K562 (cell line): Measurements from ENCODE around the gene FKBP2. TPM values are rescaled to one million over a fixed set of nuclear protein-coding genes. Genes with fewer than 3 reads are reported as not detected.
A peak's percentile ranks its signal among the peaks of the same experiment; 100 is the strongest.

Source experiments
- CBFA2T3 ChIP-seq: fragments of 450-650 bp; IDR thresholded peaks from 2 replicates; pipeline ENCODE4 v1.6.1; 2017
- ETV6 ChIP-seq, 3 experiments: fragments of 150-350 bp in 1 of 3; sonication (generic) in 1 of 3; formaldehyde crosslinking in 1 of 3; IDR thresholded peaks; 2 replicates each; pipeline versions ENCODE4 v1.6.1 to v1.8.0; 2014 to 2022; ENCODE audit warnings: borderline replicate concordance in 2 of 3, low read depth in 2 of 3, antibody characterized with exemption in 1 of 3, low read length in 1 of 3, mild to moderate bottlenecking in 1 of 3, missing genetic modification reagents in 1 of 3
- GABPB2 ChIP-seq: fragments of 250-450 bp; sonication (Bioruptor Pico); conservative IDR thresholded peaks from 2 replicates; pipeline ENCODE4 v1.5.1; 2021; ENCODE audit warnings: mild to moderate bottlenecking
- GTF2F1 ChIP-seq: IDR thresholded peaks from 2 replicates; pipeline ENCODE4 v1.6.1; 2011; ENCODE audit warnings: low read depth, low read length, improper control_type of control experiment
- MED1 ChIP-seq: sonication (generic); formaldehyde crosslinking; IDR thresholded peaks from 2 replicates; pipeline ENCODE4 v1.8.1; 2023; ENCODE audit warnings: missing genetic modification reagents, borderline replicate concordance
- RCOR1 ChIP-seq, 2 experiments: IDR thresholded peaks; 2 replicates each; pipeline ENCODE4 v1.6.1; 2012; ENCODE audit warnings: low read depth in 2 of 2, low read length in 2 of 2, borderline replicate concordance in 1 of 2, improper control_type of control experiment in 1 of 2
- TAF7 ChIP-seq: fragments of 450-650 bp; IDR thresholded peaks from 2 replicates; pipeline ENCODE4 v1.6.1; 2016; ENCODE audit warnings: missing genetic modification characterization, missing compliant biosample characterization
- YBX1 ChIP-seq: fragments of 450-650 bp; IDR thresholded peaks from 2 replicates; pipeline ENCODE4 v1.7.1; 2016; ENCODE audit warnings: mild to moderate bottlenecking
- ZNF134 ChIP-seq: fragments of 250-450 bp; sonication (Bioruptor Pico); conservative IDR thresholded peaks from 2 replicates; pipeline ENCODE4 v1.4.0; 2020
- ZNF143 ChIP-seq: sonication (generic); formaldehyde crosslinking; IDR thresholded peaks from 2 replicates; pipeline ENCODE4 v1.9.0; 2022; ENCODE audit warnings: mild to moderate bottlenecking, missing genetic modification reagents
- ZNF217 ChIP-seq: sonication (generic); formaldehyde crosslinking; IDR thresholded peaks from 2 replicates; pipeline ENCODE4 v1.8.0; 2022; ENCODE audit warnings: mild to moderate bottlenecking, missing genetic modification reagents
- polyA plus RNA-seq, 8 experiments: library from polyadenylated mRNA; depleted of rRNA in 4 of 8; stranded (reverse) in 5 of 8; unstranded in 3 of 8; fragments of >200 nt; fragmentation: Nextera tagmentation in 2 of 8; fragmentation: Illumina TruSeq in 1 of 8; extraction: Ambion mirVana in 2 of 8; extraction: Trizol in 1 of 8; gene quantifications; 2 replicates each; pipeline versions ENCODE4 v1.2.1 to v1.2.3, GENCODE V29; 2011 to 2014; ENCODE audit warnings: inconsistent platforms in 1 of 8, missing spikeins in 1 of 8
- total RNA-seq, 7 experiments: library from RNA; depleted of rRNA in 6 of 7; stranded (reverse); fragments of >200 nt in 6 of 7; fragmentation: Illumina TruSeq in 2 of 7; extraction: Trizol in 2 of 7; gene quantifications; 2 replicates each; pipeline versions ENCODE4 v1.2.1 to v1.2.3, GENCODE V29; 2011 to 2021; ENCODE audit warnings: low replicate concordance in 1 of 7
- TF ChIP-seq, protein P1 (sequence below), 2 experiments: fragments of 450-650 bp; IDR thresholded peaks; 2 replicates each; pipeline ENCODE4 v1.6.1; 2016; ENCODE audit warnings: mild to moderate bottlenecking in 2 of 2, borderline replicate concordance in 1 of 2, low read depth in 1 of 2, moderate library complexity in 1 of 2
- TF ChIP-seq, protein P2 (sequence below): sonication (generic); formaldehyde crosslinking; IDR thresholded peaks from 2 replicates; pipeline ENCODE4 v1.4.0; 2020; ENCODE audit warnings: mild to moderate bottlenecking, missing genetic modification reagents
- TF ChIP-seq, protein P3 (sequence below), 2 experiments: fragments of 200-800 bp in 1 of 2; sonication (Bioruptor generic) in 1 of 2; sonication (generic) in 1 of 2; formaldehyde crosslinking in 1 of 2; IDR thresholded peaks in 1 of 2; conservative IDR thresholded peaks in 1 of 2; 2 replicates each; pipeline versions ENCODE4 v1.5.0 to v1.6.1; 2016 to 2020; ENCODE audit warnings: missing compliant biosample characterization in 1 of 2, missing genetic modification characterization in 1 of 2, missing genetic modification reagents in 1 of 2

Gene FKBP2
- total and polyA plus RNA-seq, 9 of the 15 experiments (the other 6 are each of a cell fraction or from before 2014, with no cell fraction given), result 3.5 to 151 (median 58.1) TPM

DNA sequence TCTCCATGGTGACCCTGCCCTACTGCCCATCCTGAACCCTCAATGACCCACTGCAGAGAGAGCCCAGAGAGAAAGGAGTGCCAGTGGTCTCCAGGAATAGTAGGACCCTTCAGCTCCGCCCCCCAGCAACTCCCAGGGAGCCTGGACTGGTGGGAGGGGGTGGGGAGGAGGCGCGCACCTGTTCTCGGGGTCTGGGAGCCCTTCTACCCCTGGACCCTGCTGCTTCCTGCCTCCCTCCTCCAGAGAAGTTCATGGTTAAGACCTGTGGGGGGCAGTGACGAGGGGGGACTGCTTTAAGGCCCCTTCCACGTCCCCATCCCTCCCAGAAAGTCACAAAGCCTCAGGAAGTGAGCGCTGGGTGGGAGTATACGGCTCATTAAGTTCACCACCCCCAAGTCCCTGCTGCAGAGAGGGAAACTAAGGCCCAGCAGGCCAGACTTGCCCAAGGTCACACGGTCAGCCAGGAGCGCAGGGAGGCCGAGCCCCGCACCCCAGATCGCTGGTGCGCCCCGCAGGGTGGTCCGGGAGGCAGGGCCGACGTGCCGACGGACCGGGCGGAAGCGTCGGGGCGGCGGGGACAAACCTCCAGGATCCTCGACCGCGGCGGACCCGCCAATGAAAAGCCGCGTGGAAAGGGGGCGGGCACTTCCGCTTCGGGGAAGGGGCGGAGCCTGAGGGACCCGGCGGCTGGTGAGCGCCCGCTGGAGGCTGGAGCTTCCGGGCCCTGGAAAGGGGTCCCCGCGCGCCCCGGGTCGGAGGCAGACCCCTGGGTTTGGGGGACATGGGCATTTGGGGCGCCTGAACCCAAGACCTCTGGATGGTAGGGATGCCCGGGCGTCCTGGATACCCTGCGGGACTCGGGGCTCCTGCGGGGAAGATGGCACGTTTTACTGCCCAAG lies 15.0 kb upstream of the FKBP2 start, which contains the start of the genes NUDT22 and TRPT1 (continued):
- TF ChIP-seq GTF2F1 (no peak), ZNF134 (CRISPR knock-in tag) (no peak), CBFA2T3 (no peak), ETV6 (IDR thresholded peaks at IDR 0.05; ENCODE audit: borderline replicate concordance in 1 of 2, low read depth in 2 of 2, low read length in 1 of 2) (peak in 1 of 2 experiments; percentile 45; a peak in 1 of 4 replicates), ETV6 (CRISPR knock-in tag; IDR thresholded peaks at IDR 0.05; ENCODE audit: borderline replicate concordance) (no peak), ZNF143 (CRISPR knock-in tag) (0 out of 2 replicates have a peak, but pooled peaks have one; percentile 38), YBX1 (no peak), RCOR1 (IDR thresholded peaks at IDR 0.05; ENCODE audit: borderline replicate concordance in 1 of 2, low read depth in 2 of 2, low read length in 2 of 2) (no peak), GABPB2 (CRISPR knock-in tag) (no peak), MED1 (CRISPR knock-in tag) (no peak), ZNF217 (CRISPR knock-in tag) (no peak), TAF7 (tag) (no peak)
- TF ChIP-seq, protein P1, sequence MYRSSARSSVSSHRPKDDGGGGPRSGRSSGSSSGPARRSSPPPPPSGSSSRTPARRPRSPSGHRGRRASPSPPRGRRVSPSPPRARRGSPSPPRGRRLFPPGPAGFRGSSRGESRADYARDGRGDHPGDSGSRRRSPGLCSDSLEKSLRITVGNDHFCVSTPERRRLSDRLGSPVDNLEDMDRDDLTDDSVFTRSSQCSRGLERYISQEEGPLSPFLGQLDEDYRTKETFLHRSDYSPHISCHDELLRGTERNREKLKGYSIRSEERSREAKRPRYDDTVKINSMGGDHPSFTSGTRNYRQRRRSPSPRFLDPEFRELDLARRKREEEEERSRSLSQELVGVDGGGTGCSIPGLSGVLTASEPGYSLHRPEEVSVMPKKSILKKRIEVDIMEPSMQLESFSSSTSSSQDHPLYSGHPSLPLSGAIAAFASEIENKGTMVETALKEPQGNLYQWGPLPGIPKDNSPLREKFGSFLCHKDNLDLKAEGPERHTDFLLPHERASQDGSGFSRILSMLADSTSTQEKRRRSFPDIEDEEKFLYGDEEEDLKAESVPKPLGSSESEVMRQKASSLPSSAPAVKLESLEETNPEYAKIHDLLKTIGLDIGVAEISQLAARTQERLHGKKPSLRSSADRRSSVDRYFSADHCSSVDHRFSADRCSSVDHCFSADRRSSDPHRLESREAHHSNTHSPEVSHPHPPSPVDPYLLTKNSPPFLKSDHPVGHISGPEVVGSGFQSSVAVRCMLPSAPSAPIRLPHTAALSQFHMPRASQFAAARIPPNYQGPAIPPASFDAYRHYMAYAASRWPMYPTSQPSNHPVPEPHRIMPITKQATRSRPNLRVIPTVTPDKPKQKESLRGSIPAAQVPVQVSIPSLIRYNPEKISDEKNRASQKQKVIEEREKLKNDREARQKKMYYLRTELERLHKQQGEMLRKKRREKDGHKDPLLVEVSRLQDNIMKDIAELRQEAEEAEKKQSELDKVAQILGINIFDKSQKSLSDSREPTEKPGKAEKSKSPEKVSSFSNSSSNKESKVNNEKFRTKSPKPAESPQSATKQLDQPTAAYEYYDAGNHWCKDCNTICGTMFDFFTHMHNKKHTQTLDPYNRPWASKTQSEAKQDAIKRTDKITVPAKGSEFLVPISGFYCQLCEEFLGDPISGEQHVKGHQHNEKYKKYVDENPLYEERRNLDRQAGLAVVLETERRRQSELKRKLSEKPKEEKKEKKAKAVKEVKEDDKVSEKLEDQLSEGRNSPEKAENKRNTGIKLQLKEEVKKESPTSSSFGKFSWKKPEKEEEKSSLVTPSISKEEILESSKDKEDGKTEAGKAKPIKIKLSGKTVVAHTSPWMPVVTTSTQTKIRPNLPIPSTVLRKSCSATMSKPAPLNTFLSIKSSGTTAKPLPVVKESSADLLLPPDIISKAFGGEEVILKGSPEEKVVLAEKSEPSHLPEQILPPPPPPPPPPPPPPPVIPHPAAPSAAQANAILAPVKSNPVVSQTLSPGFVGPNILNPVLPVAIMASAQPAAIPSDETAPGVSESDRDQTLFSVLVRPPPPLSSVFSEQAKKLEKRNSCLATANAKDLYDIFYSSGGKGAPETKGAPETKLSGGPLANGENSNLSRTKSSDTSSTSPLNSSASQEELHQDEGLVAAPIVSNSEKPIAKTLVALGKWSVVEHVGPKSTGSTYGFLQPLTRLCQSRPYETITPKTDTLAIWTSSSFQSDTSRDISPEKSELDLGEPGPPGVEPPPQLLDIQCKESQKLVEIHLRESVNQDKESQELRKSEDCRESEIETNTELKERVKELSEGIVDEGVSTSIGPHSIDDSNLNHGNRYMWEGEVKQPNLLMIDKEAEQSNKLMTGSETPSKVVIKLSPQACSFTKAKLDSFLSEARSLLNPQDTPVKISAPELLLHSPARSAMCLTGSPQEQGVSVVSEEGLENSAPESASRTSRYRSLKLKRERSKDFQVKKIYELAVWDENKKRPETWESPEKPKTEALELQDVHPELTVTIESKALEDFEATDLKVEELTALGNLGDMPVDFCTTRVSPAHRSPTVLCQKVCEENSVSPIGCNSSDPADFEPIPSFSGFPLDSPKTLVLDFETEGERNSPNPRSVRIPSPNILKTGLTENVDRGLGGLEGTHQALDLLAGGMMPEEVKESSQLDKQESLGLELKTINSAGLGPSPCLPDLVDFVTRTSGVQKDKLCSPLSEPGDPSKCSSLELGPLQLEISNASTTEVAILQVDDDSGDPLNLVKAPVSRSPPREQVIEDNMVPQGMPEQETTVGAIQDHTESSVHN (IDR thresholded peaks at IDR 0.05; ENCODE audit: borderline replicate concordance in 1 of 2, low read depth in 1 of 2), result no peak
- TF ChIP-seq, protein P2, sequence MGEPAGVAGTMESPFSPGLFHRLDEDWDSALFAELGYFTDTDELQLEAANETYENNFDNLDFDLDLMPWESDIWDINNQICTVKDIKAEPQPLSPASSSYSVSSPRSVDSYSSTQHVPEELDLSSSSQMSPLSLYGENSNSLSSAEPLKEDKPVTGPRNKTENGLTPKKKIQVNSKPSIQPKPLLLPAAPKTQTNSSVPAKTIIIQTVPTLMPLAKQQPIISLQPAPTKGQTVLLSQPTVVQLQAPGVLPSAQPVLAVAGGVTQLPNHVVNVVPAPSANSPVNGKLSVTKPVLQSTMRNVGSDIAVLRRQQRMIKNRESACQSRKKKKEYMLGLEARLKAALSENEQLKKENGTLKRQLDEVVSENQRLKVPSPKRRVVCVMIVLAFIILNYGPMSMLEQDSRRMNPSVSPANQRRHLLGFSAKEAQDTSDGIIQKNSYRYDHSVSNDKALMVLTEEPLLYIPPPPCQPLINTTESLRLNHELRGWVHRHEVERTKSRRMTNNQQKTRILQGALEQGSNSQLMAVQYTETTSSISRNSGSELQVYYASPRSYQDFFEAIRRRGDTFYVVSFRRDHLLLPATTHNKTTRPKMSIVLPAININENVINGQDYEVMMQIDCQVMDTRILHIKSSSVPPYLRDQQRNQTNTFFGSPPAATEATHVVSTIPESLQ (CRISPR knock-in tag), result peak; percentile 36; the same call in 1 of the 2 replicates
- TF ChIP-seq, protein P3, sequence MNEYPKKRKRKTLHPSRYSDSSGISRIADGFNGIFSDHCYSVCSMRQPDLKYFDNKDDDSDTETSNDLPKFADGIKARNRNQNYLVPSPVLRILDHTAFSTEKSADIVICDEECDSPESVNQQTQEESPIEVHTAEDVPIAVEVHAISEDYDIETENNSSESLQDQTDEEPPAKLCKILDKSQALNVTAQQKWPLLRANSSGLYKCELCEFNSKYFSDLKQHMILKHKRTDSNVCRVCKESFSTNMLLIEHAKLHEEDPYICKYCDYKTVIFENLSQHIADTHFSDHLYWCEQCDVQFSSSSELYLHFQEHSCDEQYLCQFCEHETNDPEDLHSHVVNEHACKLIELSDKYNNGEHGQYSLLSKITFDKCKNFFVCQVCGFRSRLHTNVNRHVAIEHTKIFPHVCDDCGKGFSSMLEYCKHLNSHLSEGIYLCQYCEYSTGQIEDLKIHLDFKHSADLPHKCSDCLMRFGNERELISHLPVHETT (CRISPR knock-in tag; conservative IDR thresholded peaks at IDR 0.05 in 1 of 2, IDR thresholded peaks at IDR 0.05 in 1 of 2), result 0 out of 4 replicates have a peak, but pooled peaks of 1 of the 2 experiments have one; percentile 16
